Prostate gland (tissue), 2 donors: ENCODE measurements around the gene BAMBI. TPM values are rescaled to one million over a fixed set of nuclear protein-coding genes. Genes with fewer than 3 reads are reported as not detected.

Experiments used
- DNase-seq: peaks from one replicate; pipeline ENCODE4 v3.0.0-alpha.2; 2019; ENCODE audit warnings: low spot score
- H3K27ac ChIP-seq, 2 donors: fragments of 200-600 bp; sonication (generic); 2 replicates each; pipeline ENCODE4 v1.5.1; 2017 to 2019
- H3K27me3 ChIP-seq: fragments of 200-600 bp; sonication (generic); replicated peaks from 2 replicates; pipeline ENCODE4 v1.5.1; 2019; ENCODE audit not compliant: insufficient read depth
- H3K36me3 ChIP-seq, 2 donors: fragments of 200-600 bp; sonication (generic); 1 replicate in 1 of 2; 2 replicates in 1 of 2; pipeline versions ENCODE4 v1.5.1 to v1.8.1; 2017 to 2019
- H3K4me1 ChIP-seq: fragments of 200-600 bp; sonication (generic); replicated peaks from 2 replicates; pipeline ENCODE4 v1.5.1; 2019
- H3K4me3 ChIP-seq, 2 donors: fragments of 200-600 bp; sonication (generic); 2 replicates each; pipeline ENCODE4 v1.5.1; 2017 to 2019
- H3K9me3 ChIP-seq: fragments of 200-600 bp; sonication (generic); 2 replicates; pipeline ENCODE4 v1.5.1; 2017
- POLR2A ChIP-seq: fragments of 450-650 bp; IDR thresholded peaks from one replicate; pipeline ENCODE4 v1.6.1; 2016; ENCODE audit warnings: antibody characterized with exemption, mild to moderate bottlenecking
- POLR2AphosphoS5 ChIP-seq: sonication (generic); formaldehyde crosslinking; IDR thresholded peaks from one replicate; pipeline ENCODE4 v1.6.1; 2017; ENCODE audit warnings: antibody characterized with exemption
- WGBS: methylation state at CpG from one replicate; pipeline ENCODE4 v1.1.5; 2018; 5-methylcytosine and 5-hydroxymethylcytosine counted together
- intact Hi-C: fragments of 100-400 bp; cut with DNase I; formaldehyde crosslinking; loops from one replicate; pipeline ENCODE4 v1.14.2; 2022
- total RNA-seq, 2 donors: library from RNA; depleted of rRNA; stranded (reverse); fragments of >200 nt; gene quantifications; one replicate each; pipeline ENCODE4 v1.1.0, GENCODE V29; 2016
- TF ChIP-seq, protein P1 (sequence below), 4 experiments: fragments of 200-600 bp in 2 of 4; fragments of 450-650 bp in 2 of 4; sonication (generic) in 2 of 4; IDR thresholded peaks; 1 replicate in 3 of 4; 2 replicates in 1 of 4; pipeline ENCODE4 v1.5.1; 2016 to 2019; ENCODE audit warnings: antibody characterized with exemption in 4 of 4, mild to moderate bottlenecking in 2 of 4, moderate library complexity in 2 of 4

The BAMBI gene
- total RNA-seq, 2 donors from 2014 or later = 3.1 to 58.9 TPM

DNA sequence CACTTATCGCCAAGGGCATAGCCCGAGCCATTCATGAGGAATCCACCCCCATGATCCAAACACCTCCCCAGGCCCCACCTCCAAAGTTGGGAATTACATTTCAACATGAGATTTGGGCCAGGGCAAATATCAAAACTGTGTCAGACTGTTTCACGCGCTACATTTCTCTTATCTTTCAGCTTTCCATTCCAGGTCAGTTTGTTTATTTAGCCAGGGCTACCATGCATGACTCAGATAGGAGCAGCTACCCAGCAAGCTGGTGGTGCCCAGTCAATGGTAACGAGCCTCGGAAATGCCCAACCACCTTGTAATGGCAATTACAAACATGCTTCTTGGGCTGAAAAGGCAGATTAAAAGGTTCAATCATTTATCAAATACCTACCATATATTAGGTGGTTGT lies 43.6 kb upstream of the BAMBI start:
- Histone ChIP-seq H3K4me3 (no peak overlapping the region), H3K9me3 (no peaks in the 10 kb centered on the region), H3K27ac (no peak overlapping the region), H3K27me3 (no peaks in the 10 kb centered on the region), H3K36me3 (no peaks in the 10 kb centered on the region), H3K4me1 (no peaks in the 10 kb centered on the region)
- 98% methylated on average over 6 of the region's 6 CpGs for WGBS
- intact Hi-C loops = no loop called here
- DNase-seq = no peak
- TF ChIP-seq POLR2A (no peak), POLR2AphosphoS5 (no peak)
- TF ChIP-seq, protein P1, sequence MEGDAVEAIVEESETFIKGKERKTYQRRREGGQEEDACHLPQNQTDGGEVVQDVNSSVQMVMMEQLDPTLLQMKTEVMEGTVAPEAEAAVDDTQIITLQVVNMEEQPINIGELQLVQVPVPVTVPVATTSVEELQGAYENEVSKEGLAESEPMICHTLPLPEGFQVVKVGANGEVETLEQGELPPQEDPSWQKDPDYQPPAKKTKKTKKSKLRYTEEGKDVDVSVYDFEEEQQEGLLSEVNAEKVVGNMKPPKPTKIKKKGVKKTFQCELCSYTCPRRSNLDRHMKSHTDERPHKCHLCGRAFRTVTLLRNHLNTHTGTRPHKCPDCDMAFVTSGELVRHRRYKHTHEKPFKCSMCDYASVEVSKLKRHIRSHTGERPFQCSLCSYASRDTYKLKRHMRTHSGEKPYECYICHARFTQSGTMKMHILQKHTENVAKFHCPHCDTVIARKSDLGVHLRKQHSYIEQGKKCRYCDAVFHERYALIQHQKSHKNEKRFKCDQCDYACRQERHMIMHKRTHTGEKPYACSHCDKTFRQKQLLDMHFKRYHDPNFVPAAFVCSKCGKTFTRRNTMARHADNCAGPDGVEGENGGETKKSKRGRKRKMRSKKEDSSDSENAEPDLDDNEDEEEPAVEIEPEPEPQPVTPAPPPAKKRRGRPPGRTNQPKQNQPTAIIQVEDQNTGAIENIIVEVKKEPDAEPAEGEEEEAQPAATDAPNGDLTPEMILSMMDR (IDR thresholded peaks at IDR 0.05) = no peak

DNA sequence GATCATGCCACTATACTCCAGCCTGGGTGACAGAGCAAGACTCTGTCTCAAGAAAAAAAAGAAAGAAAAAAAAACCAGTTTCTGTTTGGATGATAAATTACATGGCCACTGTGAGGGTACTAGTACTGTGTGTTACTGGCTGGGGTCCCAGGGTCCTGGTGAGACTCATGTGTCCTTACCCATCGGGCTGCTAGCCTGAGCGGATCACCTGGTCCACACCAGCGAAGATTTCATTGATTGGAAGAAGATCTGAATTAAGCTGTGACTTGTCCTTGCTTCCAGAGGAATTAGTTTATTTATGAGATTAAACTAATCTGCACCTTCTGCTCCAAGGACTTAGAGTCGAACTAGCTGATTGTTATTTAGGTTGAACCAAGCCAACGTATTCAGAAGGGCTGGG lies 40.0 kb upstream of the BAMBI start:
- Histone ChIP-seq H3K27me3 (no peaks in the 10 kb centered on the region), H3K36me3 (no peaks in the 10 kb centered on the region), H3K4me3 (no peak overlapping the region), H3K9me3 (no peaks in the 10 kb centered on the region), H3K27ac (no peak overlapping the region), H3K4me1 (no peaks in the 10 kb centered on the region)
- intact Hi-C loops = no loop called here
- TF ChIP-seq POLR2A = no peak
- no peak for TF ChIP-seq POLR2AphosphoS5
- TF ChIP-seq, protein P1 (IDR thresholded peaks at IDR 0.05) = no peak
- 75% methylated on average over 5 of the region's 5 CpGs for WGBS
- no peak for DNase-seq

DNA sequence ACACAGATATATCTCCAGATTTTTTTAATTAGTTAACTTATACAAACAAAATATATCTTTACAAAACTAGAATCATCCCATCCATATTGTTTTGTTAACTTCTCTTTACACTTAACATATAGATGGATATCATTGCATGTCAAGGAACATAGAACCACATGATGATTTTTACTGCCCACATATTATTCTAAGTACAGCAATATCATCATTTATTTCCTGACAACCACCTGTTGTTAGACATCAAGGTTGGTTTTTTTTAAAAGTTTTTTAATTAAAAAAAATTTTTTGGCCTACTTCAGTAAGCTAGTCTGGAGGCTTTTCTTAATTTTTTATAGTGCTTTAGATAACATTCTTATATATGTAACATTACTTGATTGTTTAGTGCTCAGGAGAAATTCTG lies 38.9 kb upstream of the BAMBI start:
- H3K9me3 ChIP-seq = no peaks in the 10 kb centered on the region
- intact Hi-C loops = no loop called here
- no peaks in the 10 kb centered on the region for H3K36me3 ChIP-seq
- H3K4me3 ChIP-seq = no peak overlapping the region
- no peaks in the 10 kb centered on the region for H3K27me3 ChIP-seq
- DNase-seq = no peak
- TF ChIP-seq, protein P1 (IDR thresholded peaks at IDR 0.05) = no peak
- TF ChIP-seq POLR2AphosphoS5 = no peak
- TF ChIP-seq POLR2A = no peak
- H3K4me1 ChIP-seq = no peaks in the 10 kb centered on the region
- H3K27ac ChIP-seq = no peak overlapping the region

DNA sequence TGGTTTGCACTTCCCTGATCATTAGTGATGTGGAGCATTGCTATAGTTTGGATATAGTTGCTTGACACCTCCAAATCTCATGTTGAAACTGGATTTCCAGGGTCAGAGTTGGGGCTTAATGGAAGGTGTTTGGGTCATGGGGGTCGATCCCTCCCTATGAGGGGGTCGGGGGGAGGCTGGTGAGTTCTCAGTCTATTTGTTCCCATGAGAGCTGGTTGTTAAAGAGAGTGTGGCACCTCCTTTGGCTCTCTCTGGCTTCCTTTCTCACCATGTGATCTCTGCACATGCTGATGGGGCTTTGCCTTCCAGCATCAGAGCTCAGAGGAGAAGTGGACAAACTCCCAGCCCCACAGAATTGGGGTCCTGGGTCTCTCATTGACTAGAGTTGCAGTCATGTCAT lies 36.8 kb upstream of the BAMBI start:
- WGBS = 69% methylated on average over 2 of the region's 2 CpGs
- H3K4me1 ChIP-seq = no peaks in the 10 kb centered on the region
- intact Hi-C loops = no loop called here
- no peaks in the 10 kb centered on the region for H3K36me3 ChIP-seq
- H3K9me3 ChIP-seq = no peaks in the 10 kb centered on the region
- TF ChIP-seq POLR2AphosphoS5 (no peak), POLR2A (no peak)
- TF ChIP-seq, protein P1 (IDR thresholded peaks at IDR 0.05) = no peak
- DNase-seq = no peak
- no peak overlapping the region for H3K4me3 ChIP-seq
- no peak overlapping the region for H3K27ac ChIP-seq
- no peaks in the 10 kb centered on the region for H3K27me3 ChIP-seq

DNA sequence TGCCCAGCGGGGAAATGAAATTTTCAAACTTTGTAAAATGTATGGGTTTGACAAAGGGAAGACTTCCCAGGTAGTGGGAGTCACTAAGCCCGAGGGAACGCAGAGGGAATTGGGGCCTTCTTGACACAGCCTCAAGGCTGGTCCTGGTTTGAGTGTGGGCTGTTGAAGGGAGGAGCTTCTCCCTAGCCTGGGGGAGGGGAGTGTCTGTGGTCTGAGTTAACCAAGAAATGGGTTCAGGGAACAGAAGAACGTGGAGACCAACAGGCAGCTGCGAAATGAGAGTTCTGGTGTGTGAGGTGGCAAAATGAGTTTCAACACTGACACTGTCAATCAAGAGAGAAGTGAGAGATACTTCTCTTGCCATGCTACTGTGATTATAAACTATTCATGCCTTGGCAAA lies 32.7 kb upstream of the BAMBI start:
- Histone ChIP-seq H3K9me3 (no peaks in the 10 kb centered on the region), H3K27me3 (no peaks in the 10 kb centered on the region), H3K27ac (no peak overlapping the region), H3K4me1 (no peaks in the 10 kb centered on the region), H3K4me3 (no peak overlapping the region), H3K36me3 (no peaks in the 10 kb centered on the region)
- no peak for DNase-seq
- WGBS = 85% methylated on average over 5 of the region's 5 CpGs
- TF ChIP-seq POLR2AphosphoS5 (no peak), POLR2A (no peak)
- TF ChIP-seq, protein P1 (IDR thresholded peaks at IDR 0.05) = no peak
- intact Hi-C loops = no loop called here
